ENCODE results near the gene DHH. TPM values are rescaled to one million over a fixed set of nuclear protein-coding genes. Genes with fewer than 3 reads are reported as not detected.

DHH gene
- total and polyA plus RNA-seq, 10 of the 15 experiments (the other 5 are each of a cell fraction or from before 2014, with no cell fraction given), result 0.01 TPM; not detected in 9

- in situ Hi-C loops (cut with MboI), result no loop called here
- peaks cover 32 to 45% of the 10 kb centered on the region in 2 experiments for H3K27me3 ChIP-seq (replicated peaks in 1 of 2; ENCODE audit: control insufficient read depth in 2 of 2, insufficient read depth in 2 of 2, low read length in 1 of 2)
- ChIA-PET SMC1A (ENCODE audit: uncharacterized antibody, unreplicated experiment) (interaction anchor here (1.0 to 6.8 kb wide), 4 partner anchors 18 to 94 kb away, joined by 3 to 64 read pairs (median 6); partner anchors contain the start of gene TUBA1B), RAD21 (ENCODE audit: unreplicated experiment) (interaction anchor here (1.3 to 5.9 kb wide), 5 partner anchors 9 to 144 kb away, joined by 3 to 66 read pairs (median 7); partner anchors contain the start of gene DDN), CTCF (interaction anchor here (0.9 to 12.2 kb wide), 17 partner anchors 9 to 166 kb away, joined by 3 to 244 read pairs (median 7); partner anchors contain the start of genes DDN, FKBP11, LMBR1L and RHEBL1), POLR2A (interaction anchor here (1.0 to 1.3 kb wide), 2 partner anchors 21 to 97 kb away, joined by 3 read pairs; partner anchors contain the start of genes RHEBL1 and TUBA1A)
- no peak overlapping the region for H3K4me2 ChIP-seq (ENCODE audit: control insufficient read depth, insufficient read depth)
- no peak overlapping the region for H3K4me3 ChIP-seq
- no peaks in the 10 kb centered on the region for H3K36me3 ChIP-seq (ENCODE audit: control insufficient read depth in 2 of 2, insufficient read depth in 2 of 2, low read length in 1 of 2)
- TF ChIP-seq SUZ12 (IDR thresholded peaks at IDR 0.05; ENCODE audit: unreplicated experiment) (peak; percentile 42), POLR2AphosphoS5 (IDR thresholded peaks at IDR 0.05; ENCODE audit: low read length) (no peak)
- ATAC-seq (no peak), DNase-seq (ENCODE audit: low read depth, low spot score) (no peak), FAIRE-seq (no peak)
- 59% methylated on average over 38 of the region's 41 CpGs for WGBS (ENCODE audit: insufficient coverage, insufficient replicate concordance, low lambda C conversion rate, missing lambda C conversion rate)
- no peak overlapping the region for H3K9ac ChIP-seq (ENCODE audit: control insufficient read depth, insufficient read depth, low read length)
- H3K27ac ChIP-seq (ENCODE audit: control insufficient read depth, insufficient read depth), result no peak overlapping the region
- intact Hi-C loops (cut with micrococcal nuclease; ENCODE audit: unreplicated experiment), result loop anchor here (5.0 kb wide), 1 partner anchor 94 kb away; the partner anchor contains the start of gene DDN
- H3K4me1 ChIP-seq (ENCODE audit: control insufficient read depth, insufficient read depth, low read length), result peaks cover 3% of the 10 kb centered on the region; the same call in 1 of the 2 replicates
- no peaks in the 10 kb centered on the region for H3K79me2 ChIP-seq (ENCODE audit: control insufficient read depth, insufficient read depth, low read length)
- no TSS peak for BruUV-seq (replicated peaks)
- no peaks in the 10 kb centered on the region for H3K9me3 ChIP-seq (replicated peaks; ENCODE audit: control insufficient read depth, insufficient read depth, low read length)
- no peak overlapping the region for H2AFZ ChIP-seq (ENCODE audit: control insufficient read depth, low read depth, low read length)
- no peaks in the 10 kb centered on the region for H4K20me1 ChIP-seq (ENCODE audit: control insufficient read depth, insufficient read depth)
Measured at GRCh38 chr12:49091056-49091835, 3.4 kb downstream of the DHH start.
